IgD-negative memory B cell (primary cell): Measurements from ENCODE around the gene DENND1A. TPM values are rescaled to one million over a fixed set of nuclear protein-coding genes. Genes with fewer than 3 reads are reported as not detected.
"Not testable (repeated sequence)": the region's sequence is repeated elsewhere in the genome, so short reads cannot be mapped to it uniquely, and the experiment has no call there.

Experiments
- H3K27ac Mint-ChIP-seq, 3 donors: one replicate each; pipeline ENCODE4 v1.8.0; 2020 to 2022; ENCODE audit warnings: mild to moderate bottlenecking in 3 of 3, mixed read lengths in 3 of 3, moderate library complexity in 1 of 3
- H3K27me3 Mint-ChIP-seq: one replicate; pipeline ENCODE4 v1.8.0; 2021; ENCODE audit warnings: mixed read lengths
- H3K36me3 Mint-ChIP-seq: one replicate; pipeline ENCODE4 v1.8.0; 2020; ENCODE audit warnings: mild to moderate bottlenecking, mixed read lengths
- H3K4me1 Mint-ChIP-seq, 3 donors: one replicate each; pipeline ENCODE4 v1.8.0; 2020 to 2022; ENCODE audit warnings: mixed read lengths in 3 of 3, mild to moderate bottlenecking in 1 of 3
- H3K4me3 Mint-ChIP-seq, 4 donors: one replicate each; pipeline ENCODE4 v1.8.0; 2020 to 2022; ENCODE audit warnings: mild to moderate bottlenecking in 4 of 4, mixed read lengths in 4 of 4, moderate library complexity in 3 of 4
- H3K9me3 Mint-ChIP-seq, 3 donors: one replicate each; pipeline ENCODE4 v1.8.0; 2020 to 2021; ENCODE audit warnings: mixed read lengths in 3 of 3, mild to moderate bottlenecking in 1 of 3
- polyA plus RNA-seq: library from polyadenylated mRNA; unstranded; fragments of 300-500 nt; fragmentation: Illumina TruSeq; gene quantifications from one replicate; pipeline ENCODE4 v1.2.3, GENCODE V29; 2021

DENND1A gene
- polyA plus RNA-seq, 1 donor from 2014 or later, result 6.4 TPM

- H3K27me3 Mint-ChIP-seq, H3K4me3 Mint-ChIP-seq, H3K36me3 Mint-ChIP-seq, H3K27ac Mint-ChIP-seq, H3K9me3 Mint-ChIP-seq: not testable (repeated sequence)
- H3K4me1 Mint-ChIP-seq, result peaks cover 31 to 33% (median 32%) of the 10 kb centered on the region in 3 donors
Observed at GRCh38 chr9:123333058-123333669, 596.8 kb downstream of the DENND1A start.

- H3K27ac Mint-ChIP-seq, result peak overlapping the region in 1 of 3 donors; percentile 26
- H3K27me3 Mint-ChIP-seq, result no peaks in the 10 kb centered on the region
- no peak overlapping the region for H3K4me3 Mint-ChIP-seq
- H3K9me3 Mint-ChIP-seq, result no peaks in the 10 kb centered on the region
- peaks cover 22 to 29% (median 24%) of the 10 kb centered on the region in 3 donors for H3K4me1 Mint-ChIP-seq
- peaks cover 2% of the 10 kb centered on the region for H3K36me3 Mint-ChIP-seq
Observed at GRCh38 chr9:123331346-123332060, 598.4 kb downstream of the DENND1A start.

Other genes with a start within 250 kb of the DENND1A start
- not detected for gene LHX2, start 81.6 kb upstream of the DENND1A start, polyA plus RNA-seq